K562 (cell line): ENCODE data around the gene GPR39. TPM values are rescaled to one million over a fixed set of nuclear protein-coding genes. Genes with fewer than 3 reads are reported as not detected.
"Not testable (repeated sequence)": the region's sequence is repeated elsewhere in the genome, so short reads cannot be mapped to it uniquely, and the experiment has no call there.

Experiments used
- ATAC-seq: fragments of 200-7000 bp; cut with Tn5 transposase; 3 replicates; pipeline ENCODE4 v1.9.1; 2020; ENCODE audit warnings: moderate library complexity
- BruUV-seq: library from RNA; stranded (reverse); fragments of 400-500 nt; replicated peaks from 2 replicates; lab custom pipeline; 2021; lab: Mats Ljungman, UMichigan
- CTCF ChIA-PET: fragments of 300-600 bp; formaldehyde crosslinking; extraction: SDS; loops from one replicate; lab custom pipeline; 2021; ENCODE audit warnings: low intra/inter-chr PET ratio; lab: Yijun Ruan, JAX
- POLR2A ChIA-PET: fragments of 300-600, 350-650 bp; sonication (Branson Sonifier 250); formaldehyde crosslinking; extraction: SDS; loops from one replicate; lab custom pipeline; 2021; ENCODE audit warnings: antibody characterized with exemption, inconsistent platforms; lab: Yijun Ruan, JAX
- DNase-seq, 4 experiments: peaks; one replicate each; pipeline versions ENCODE4 v3.0.0 to v3.0.0-alpha.2; 2011 to 2018; ENCODE audit warnings: low spot score in 3 of 4, mixed read lengths in 3 of 4; ENCODE audit errors: extremely low read depth in 1 of 4
- FAIRE-seq: peaks from 2 replicates; lab custom pipeline; 2011; peaks lifted over from hg19 to GRCh38; lab: Jason Lieb, UNC
- H2AFZ ChIP-seq: 2 replicates; pipeline ENCODE4 v1.6.0; 2011; ENCODE audit warnings: low read depth, low read length, control low read depth, inconsistent platforms
- H3K27ac ChIP-seq: fragments of 200-600 bp; 3 replicates; pipeline ENCODE4 v1.8.0; 2011; ENCODE audit warnings: low read depth, mild to moderate bottlenecking, control low read depth, inconsistent platforms, low read length, moderate library complexity, mixed read lengths; ENCODE audit errors: extremely low read depth
- H3K27me3 ChIP-seq, 2 experiments: fragments of 300-600 bp in 1 of 2; 2 replicates in 1 of 2; 3 replicates in 1 of 2; pipeline versions ENCODE4 v1.6.0 to v1.8.0; 2011; ENCODE audit warnings: inconsistent platforms in 2 of 2, low read length in 2 of 2, mild to moderate bottlenecking in 1 of 2, mixed read lengths in 1 of 2, moderate library complexity in 1 of 2; ENCODE audit not compliant: control insufficient read depth in 2 of 2, insufficient read depth in 2 of 2
- H3K36me3 ChIP-seq: fragments of 300-600 bp; 3 replicates; pipeline ENCODE4 v1.8.0; 2011; ENCODE audit warnings: mild to moderate bottlenecking, low read length, inconsistent platforms; ENCODE audit not compliant: control insufficient read depth, insufficient read depth
- H3K4me1 ChIP-seq, 2 experiments: fragments of 200-600 bp in 1 of 2; replicated peaks in 1 of 2; 2 replicates in 1 of 2; 3 replicates in 1 of 2; pipeline versions ENCODE4 v1.5.1 to v1.8.0; 2011; ENCODE audit warnings: inconsistent platforms in 2 of 2, low read length in 2 of 2, mild to moderate bottlenecking in 1 of 2, mixed read lengths in 1 of 2, moderate library complexity in 1 of 2; ENCODE audit not compliant: control insufficient read depth in 2 of 2, insufficient read depth in 2 of 2
- H3K4me2 ChIP-seq: 2 replicates; pipeline ENCODE4 v1.6.1; 2011; ENCODE audit warnings: low read length, control low read depth, inconsistent platforms, mixed read lengths; ENCODE audit not compliant: insufficient read depth
- H3K4me3 ChIP-seq: fragments of 200-600 bp; sonication (generic), shearing (Covaris generic); 2 replicates; pipeline ENCODE4 v1.5.1; 2016; ENCODE audit warnings: control low read depth, inconsistent platforms
- H3K79me2 ChIP-seq: fragments of 200-600 bp; 3 replicates; pipeline ENCODE4 v1.8.0; 2011; ENCODE audit warnings: low read length, inconsistent platforms; ENCODE audit not compliant: control insufficient read depth, insufficient read depth
- H3K9ac ChIP-seq, 2 experiments: 2 replicates each; pipeline versions ENCODE4 v1.6.0 to v1.6.1; 2011; ENCODE audit warnings: low read depth in 2 of 2, low read length in 2 of 2, control low read depth in 1 of 2, inconsistent platforms in 1 of 2, mild to moderate bottlenecking in 1 of 2, mixed read lengths in 1 of 2; ENCODE audit not compliant: insufficient read depth in 1 of 2
- H3K9me1 ChIP-seq: one replicate; pipeline ENCODE4 v1.6.0; 2011; ENCODE audit warnings: inconsistent platforms, mild to moderate bottlenecking, low read length, moderate library complexity; ENCODE audit not compliant: control insufficient read depth, insufficient read depth
- H3K9me3 ChIP-seq: replicated peaks from 2 replicates; pipeline ENCODE4 v1.5.1; 2011; ENCODE audit warnings: low read depth, low read length, inconsistent platforms; ENCODE audit not compliant: control insufficient read depth, insufficient read depth
- H4K20me1 ChIP-seq: replicated peaks from 2 replicates; pipeline ENCODE4 v1.6.1; 2011; ENCODE audit warnings: low read length, inconsistent platforms, mixed read lengths; ENCODE audit not compliant: control insufficient read depth, insufficient read depth
- CC2D1A ChIP-seq: fragments of 450-650 bp; IDR thresholded peaks from 2 replicates; pipeline ENCODE4 v1.6.1; 2017; ENCODE audit warnings: mild to moderate bottlenecking
- EWSR1 ChIP-seq: fragments of 450-650 bp; IDR thresholded peaks from 2 replicates; pipeline ENCODE4 v1.6.1; 2018; ENCODE audit warnings: borderline replicate concordance, mild to moderate bottlenecking, low read depth, moderate library complexity; ENCODE audit not compliant: partially characterized antibody
- HDAC3 ChIP-seq: fragments of 450-650 bp; IDR thresholded peaks from 2 replicates; pipeline ENCODE4 v1.6.1; 2018; ENCODE audit warnings: borderline replicate concordance, mild to moderate bottlenecking, moderate library complexity; ENCODE audit not compliant: partially characterized antibody
- KDM1A ChIP-seq, 2 experiments: fragments of 450-650 bp; IDR thresholded peaks; 2 replicates each; pipeline ENCODE4 v1.6.1; 2016; ENCODE audit warnings: mild to moderate bottlenecking in 2 of 2
- RHOXF2B ChIP-seq: fragments of 250-450 bp; sonication (Bioruptor Pico); conservative IDR thresholded peaks from 2 replicates; pipeline ENCODE4 v1.5.1; 2021
- SP2 ChIP-seq: IDR thresholded peaks from 2 replicates; pipeline ENCODE4 v1.6.1; 2011; ENCODE audit warnings: mild to moderate bottlenecking, low read depth, low read length, moderate library complexity; ENCODE audit not compliant: poor library complexity, severe bottlenecking; ENCODE audit errors: extremely low read depth
- THRAP3 ChIP-seq: fragments of 450-650 bp; IDR thresholded peaks from 2 replicates; pipeline ENCODE4 v1.6.1; 2016; ENCODE audit warnings: mild to moderate bottlenecking, inconsistent platforms, borderline replicate concordance
- ZNF316 ChIP-seq: fragments of 450-650 bp; IDR thresholded peaks from 2 replicates; pipeline ENCODE4 v1.6.1; 2016
- ZNF644 ChIP-seq: fragments of 200-800 bp; sonication (Bioruptor generic); IDR thresholded peaks from 2 replicates; pipeline ENCODE4 v1.6.1; 2016; ENCODE audit warnings: low read depth, missing genetic modification characterization, missing compliant biosample characterization
- ZNF717 ChIP-seq: fragments of 250-450 bp; sonication (Bioruptor Pico); IDR thresholded peaks from 2 replicates; pipeline ENCODE4 v1.5.0; 2021
- WGBS: fragments of 100-300 bp; shearing (Covaris generic); methylation state at CpG from one replicate; pipeline ENCODE4 v1.1.6; 2016; ENCODE audit warnings: low coverage, mixed read lengths; ENCODE audit not compliant: insufficient coverage; ENCODE audit errors: missing lambda C conversion rate; 5-methylcytosine and 5-hydroxymethylcytosine counted together
- in situ Hi-C: fragments of 300-500 bp; cut with MboI; formaldehyde crosslinking; loops from 4 replicates; pipeline ENCODE4 v1.15.0; 2018; ENCODE audit warnings: inconsistent platforms, mixed read lengths
- intact Hi-C: fragments of 100-400 bp; cut with micrococcal nuclease; formaldehyde crosslinking; loops from 2 replicates; pipeline ENCODE4 v1.14.2; 2022
- polyA plus RNA-seq, 8 experiments: library from polyadenylated mRNA; depleted of rRNA in 4 of 8; stranded (reverse) in 5 of 8; unstranded in 3 of 8; fragments of >200 nt; fragmentation: Nextera tagmentation in 2 of 8; fragmentation: Illumina TruSeq in 1 of 8; extraction: Ambion mirVana in 2 of 8; extraction: Trizol in 1 of 8; gene quantifications; 2 replicates each; pipeline versions ENCODE4 v1.2.1 to v1.2.3, GENCODE V29; 2011 to 2014; ENCODE audit warnings: inconsistent platforms in 1 of 8, missing spikeins in 1 of 8
- total RNA-seq, 7 experiments: library from RNA; depleted of rRNA in 6 of 7; stranded (reverse); fragments of >200 nt in 6 of 7; fragmentation: Illumina TruSeq in 2 of 7; extraction: Trizol in 2 of 7; gene quantifications; 2 replicates each; pipeline versions ENCODE4 v1.2.1 to v1.2.3, GENCODE V29; 2011 to 2021; ENCODE audit warnings: low replicate concordance in 1 of 7
- TF ChIP-seq, protein P1 (sequence below), 2 experiments: fragments of 450-650 bp in 1 of 2; sonication (generic) in 1 of 2; formaldehyde crosslinking; conservative IDR thresholded peaks; 2 replicates each; pipeline versions ENCODE4 v1.4.0 to v1.8.1; 2020 to 2022; ENCODE audit warnings: mild to moderate bottlenecking in 1 of 2, missing genetic modification reagents in 1 of 2
- TF ChIP-seq, protein P2 (sequence below): fragments of 450-650 bp; IDR thresholded peaks from 2 replicates; pipeline ENCODE4 v1.6.1; 2018; ENCODE audit warnings: mild to moderate bottlenecking, low read depth; ENCODE audit not compliant: partially characterized antibody

Gene GPR39
- total and polyA plus RNA-seq, 9 of the 15 experiments (the other 6 are each of a cell fraction or from before 2014, with no cell fraction given): 0.04 TPM; not detected in 8

GRCh38 chr2:132522901-132523300 lies 106.3 kb downstream of the GPR39 start:
- H3K4me2 ChIP-seq: no peak overlapping the region
- ChIA-PET CTCF (no interaction called here), POLR2A (no interaction called here)
- no peaks in the 10 kb centered on the region for H3K36me3 ChIP-seq
- H4K20me1 ChIP-seq: no peaks in the 10 kb centered on the region
- no TSS peak for BruUV-seq
- in situ Hi-C loops (no loop called here), intact Hi-C loops (no loop called here)
- H3K27me3 ChIP-seq: no peaks in the 10 kb centered on the region
- H3K4me3 ChIP-seq: no peak overlapping the region
- FAIRE-seq (no peak), ATAC-seq (no peak), DNase-seq (no peak)
- no peaks in the 10 kb centered on the region for H3K9me3 ChIP-seq
- no peaks in the 10 kb centered on the region for H3K9me1 ChIP-seq
- WGBS: 0% methylated on average over 4 of the region's 4 CpGs
- no peak overlapping the region for H3K9ac ChIP-seq
- H3K79me2 ChIP-seq: no peaks in the 10 kb centered on the region
- no peak overlapping the region for H2AFZ ChIP-seq
- TF ChIP-seq SP2 (no peak), CC2D1A (no peak), KDM1A (IDR thresholded peaks at IDR 0.05) (no peak), ZNF644 (tag) (no peak), EWSR1 (no peak), THRAP3 (no peak), ZNF316 (no peak), ZNF717 (CRISPR knock-in tag) (no peak), RHOXF2B (CRISPR knock-in tag) (no peak), HDAC3 (no peak)
- TF ChIP-seq, protein P1, sequence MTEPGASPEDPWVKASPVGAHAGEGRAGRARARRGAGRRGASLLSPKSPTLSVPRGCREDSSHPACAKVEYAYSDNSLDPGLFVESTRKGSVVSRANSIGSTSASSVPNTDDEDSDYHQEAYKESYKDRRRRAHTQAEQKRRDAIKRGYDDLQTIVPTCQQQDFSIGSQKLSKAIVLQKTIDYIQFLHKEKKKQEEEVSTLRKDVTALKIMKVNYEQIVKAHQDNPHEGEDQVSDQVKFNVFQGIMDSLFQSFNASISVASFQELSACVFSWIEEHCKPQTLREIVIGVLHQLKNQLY (CRISPR knock-in tag; conservative IDR thresholded peaks at IDR 0.05): no peak
- TF ChIP-seq, protein P2, sequence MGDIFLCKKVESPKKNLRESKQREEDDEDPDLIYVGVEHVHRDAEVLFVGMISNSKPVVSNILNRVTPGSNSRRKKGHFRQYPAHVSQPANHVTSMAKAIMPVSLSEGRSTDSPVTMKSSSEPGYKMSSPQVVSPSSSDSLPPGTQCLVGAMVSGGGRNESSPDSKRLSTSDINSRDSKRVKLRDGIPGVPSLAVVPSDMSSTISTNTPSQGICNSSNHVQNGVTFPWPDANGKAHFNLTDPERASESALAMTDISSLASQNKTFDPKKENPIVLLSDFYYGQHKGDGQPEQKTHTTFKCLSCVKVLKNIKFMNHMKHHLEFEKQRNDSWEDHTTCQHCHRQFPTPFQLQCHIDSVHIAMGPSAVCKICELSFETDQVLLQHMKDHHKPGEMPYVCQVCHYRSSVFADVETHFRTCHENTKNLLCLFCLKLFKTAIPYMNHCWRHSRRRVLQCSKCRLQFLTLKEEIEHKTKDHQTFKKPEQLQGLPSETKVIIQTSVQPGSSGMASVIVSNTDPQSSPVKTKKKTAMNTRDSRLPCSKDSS: no peak
- no peak overlapping the region for H3K27ac ChIP-seq
- H3K4me1 ChIP-seq: no peaks in the 10 kb centered on the region

DNA sequence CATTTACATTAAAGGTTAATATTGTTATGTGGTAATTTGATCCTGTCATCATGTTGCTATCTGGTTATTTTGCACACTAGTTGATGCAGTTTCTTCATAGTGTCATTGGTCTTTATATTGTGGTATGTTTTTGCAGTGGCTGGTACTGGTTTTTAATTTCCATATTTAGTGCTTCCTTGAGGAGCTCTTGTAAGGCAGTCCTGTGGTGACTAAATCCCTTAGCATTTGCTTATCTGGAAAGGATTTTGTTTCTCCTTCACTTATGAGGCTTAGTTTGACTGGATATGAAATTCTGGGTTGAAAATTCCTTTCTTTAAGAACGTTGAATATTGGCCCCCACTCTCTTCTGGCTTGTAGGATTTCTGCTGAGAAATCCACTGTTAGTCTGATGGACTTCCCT lies 120.5 kb downstream of the GPR39 start:
- H3K27me3 ChIP-seq, in situ Hi-C loops, CTCF ChIA-PET, BruUV-seq, POLR2A ChIA-PET, H2AFZ ChIP-seq, ATAC-seq, H3K79me2 ChIP-seq, H3K36me3 ChIP-seq, intact Hi-C loops, H3K4me2 ChIP-seq, H3K9me3 ChIP-seq, H3K27ac ChIP-seq, H3K4me1 ChIP-seq, H3K9ac ChIP-seq, DNase-seq, FAIRE-seq, H3K9me1 ChIP-seq, H4K20me1 ChIP-seq, H3K4me3 ChIP-seq: not testable (repeated sequence)
- WGBS: 0% methylated on average over 1 of the region's 1 CpG
